ENCODE measurements around the gene LRRC45.
A peak's percentile ranks its signal among the peaks of the same experiment; 100 is the strongest.

DNA sequence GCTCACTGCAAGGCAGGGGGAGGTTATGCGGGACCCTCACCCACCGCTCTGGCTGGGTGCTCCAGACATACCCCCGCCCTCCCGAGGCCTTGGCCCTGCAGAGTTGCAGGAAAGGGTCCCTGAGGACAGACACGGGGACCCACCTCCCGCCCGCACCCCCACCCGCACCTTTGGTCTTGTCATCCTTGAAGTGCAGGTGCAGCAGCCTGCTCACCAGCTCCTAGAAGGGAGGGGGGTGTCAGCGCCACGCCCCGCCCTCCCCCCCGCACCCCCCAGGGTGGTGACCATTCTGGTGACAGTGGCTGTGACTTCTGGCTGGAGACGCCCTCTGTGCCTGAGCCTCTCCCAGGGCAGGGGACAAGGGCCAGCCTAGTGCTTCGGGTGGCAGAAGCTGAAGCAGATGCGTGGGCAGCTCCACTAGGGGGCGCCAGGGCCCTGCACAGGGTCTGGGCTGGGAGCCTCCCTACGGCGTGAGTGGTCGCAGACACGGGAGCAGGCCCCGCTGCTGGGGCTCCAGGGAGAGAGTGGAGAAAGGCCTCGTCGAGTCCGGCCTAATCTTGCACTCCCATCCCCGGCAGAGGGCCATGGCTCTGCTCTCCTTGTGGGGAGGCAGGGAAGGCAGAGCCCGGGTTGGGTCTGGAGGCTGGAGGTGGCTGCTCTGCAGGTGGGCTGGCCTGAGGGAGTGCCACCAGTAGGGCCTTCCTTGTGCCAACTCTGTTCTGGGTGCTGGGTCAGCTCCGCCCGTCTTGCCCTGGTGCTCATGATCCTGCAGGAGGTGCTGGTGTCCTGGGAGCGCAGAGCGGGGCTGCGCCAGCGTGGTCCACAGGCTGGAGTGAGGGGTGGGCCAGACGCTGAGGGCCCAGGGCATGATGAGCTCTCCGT lies 3.2 kb upstream of the LRRC45 start:
- TF ChIP-seq CTCF (conservative IDR thresholded peaks at IDR 0.05; ENCODE audit: low read depth, low read length) (peak; percentile 64), RFX5 (IDR thresholded peaks at IDR 0.05; ENCODE audit: low read depth, low read length) (no peak), USF2 (IDR thresholded peaks at IDR 0.05; ENCODE audit: low read depth, low read length) (no peak), SMC3 (IDR thresholded peaks at IDR 0.05; ENCODE audit: low read depth, low read length) (peak; percentile 41), POLR2A (IDR thresholded peaks at IDR 0.05; ENCODE audit: low read depth, low read length) (no peak), BHLHE40 (IDR thresholded peaks at IDR 0.05; ENCODE audit: low read depth, low read length) (no peak), MAZ (IDR thresholded peaks at IDR 0.05; ENCODE audit: borderline replicate concordance, low read depth, low read length) (no peak), RAD21 (IDR thresholded peaks at IDR 0.05; ENCODE audit: low read length) (peak; percentile 49), FOS (IDR thresholded peaks at IDR 0.05; ENCODE audit: low read depth, low read length) (no peak), NFE2L2 (IDR thresholded peaks at IDR 0.05; ENCODE audit: low read depth, low read length) (no peak), RCOR1 (IDR thresholded peaks at IDR 0.05; ENCODE audit: insufficient replicate concordance, low read length) (no peak)

All from IMR-90 (cell line).